BJ (cell line): ENCODE results near the gene TRIP6. TPM values are rescaled to one million over a fixed set of nuclear protein-coding genes. Genes with fewer than 3 reads are reported as not detected.
"Not testable (repeated sequence)": the region's sequence is repeated elsewhere in the genome, so short reads cannot be mapped to it uniquely, and the experiment has no call there.

Experiments
- CTCF ChIA-PET: fragments of 350-600 bp; formaldehyde crosslinking; extraction: SDS; loops from one replicate; lab custom pipeline; 2021; ENCODE audit warnings: antibody characterized with exemption, inconsistent platforms; lab: Yijun Ruan, JAX
- POLR2A ChIA-PET: fragments of 300-600 bp; sonication (Branson Sonifier 250); formaldehyde crosslinking; extraction: SDS; loops from one replicate; lab custom pipeline; 2021; ENCODE audit warnings: antibody characterized with exemption; lab: Charles Lee
- DNase-seq: peaks from one replicate; pipeline ENCODE4 v3.0.0-alpha.2; 2011; ENCODE audit warnings: low read depth
- H3K27me3 ChIP-seq: 2 replicates; pipeline ENCODE4 v1.6.0; 2011; ENCODE audit warnings: low read length; ENCODE audit not compliant: control insufficient read depth, insufficient read depth
- H3K36me3 ChIP-seq: 2 replicates; pipeline ENCODE4 v1.5.1; 2011; ENCODE audit warnings: low read length; ENCODE audit not compliant: control insufficient read depth, insufficient read depth
- H3K4me3 ChIP-seq: 2 replicates; pipeline ENCODE4 v1.5.1; 2011; ENCODE audit warnings: low read depth, mild to moderate bottlenecking, control low read depth, low read length
- polyA plus RNA-seq: library from polyadenylated mRNA; depleted of rRNA; stranded (reverse); fragments of >200 nt; gene quantifications from 2 replicates; pipeline ENCODE4 v1.2.3, GENCODE V29; 2011
- TF ChIP-seq, protein P1 (sequence below): IDR thresholded peaks from 2 replicates; pipeline ENCODE4 v1.5.1; 2011; ENCODE audit warnings: low read depth, mild to moderate bottlenecking, control low read depth, inconsistent platforms, low read length, moderate library complexity; ENCODE audit not compliant: insufficient read depth

TRIP6 gene
- polyA plus RNA-seq, 1 experiment = 105 TPM

DNA sequence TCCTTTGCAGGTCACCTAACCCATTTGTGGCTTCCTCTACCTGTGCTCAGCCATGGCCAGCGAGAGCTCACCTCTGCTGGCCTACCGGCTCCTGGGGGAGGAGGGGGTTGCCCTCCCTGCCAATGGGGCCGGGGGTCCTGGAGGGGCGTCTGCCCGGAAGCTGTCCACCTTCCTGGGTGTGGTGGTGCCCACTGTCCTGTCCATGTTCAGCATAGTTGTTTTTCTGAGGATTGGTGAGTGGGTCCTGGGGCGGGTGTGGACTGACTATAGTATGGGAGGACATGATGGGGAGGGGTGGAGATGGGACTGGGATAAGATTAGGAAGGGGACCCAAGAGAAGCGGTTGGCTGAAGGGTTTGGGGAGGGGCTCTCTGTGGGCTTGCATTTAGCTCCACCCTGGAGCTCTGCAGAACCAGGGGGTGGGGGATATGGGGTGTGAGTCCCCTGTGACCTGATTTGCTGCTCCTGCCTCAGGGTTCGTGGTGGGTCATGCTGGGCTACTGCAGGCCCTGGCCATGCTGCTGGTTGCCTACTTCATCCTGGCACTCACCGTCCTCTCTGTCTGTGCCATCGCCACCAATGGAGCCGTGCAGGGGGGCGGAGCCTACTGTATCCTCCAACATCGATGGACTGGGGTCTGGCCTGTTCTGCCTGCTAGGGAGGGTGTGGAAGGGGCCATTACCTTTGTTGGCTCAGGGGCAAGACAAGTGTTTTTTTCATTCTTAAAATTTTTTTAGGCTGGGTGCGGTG is 12.9 kb upstream of the TRIP6 start:
- Histone ChIP-seq H3K4me3 (no peak overlapping the region), H3K36me3 (peaks cover 4% of the 10 kb centered on the region; the same call in 1 of the 2 replicates), H3K27me3 (no peaks in the 10 kb centered on the region)
- TF ChIP-seq, protein P1, sequence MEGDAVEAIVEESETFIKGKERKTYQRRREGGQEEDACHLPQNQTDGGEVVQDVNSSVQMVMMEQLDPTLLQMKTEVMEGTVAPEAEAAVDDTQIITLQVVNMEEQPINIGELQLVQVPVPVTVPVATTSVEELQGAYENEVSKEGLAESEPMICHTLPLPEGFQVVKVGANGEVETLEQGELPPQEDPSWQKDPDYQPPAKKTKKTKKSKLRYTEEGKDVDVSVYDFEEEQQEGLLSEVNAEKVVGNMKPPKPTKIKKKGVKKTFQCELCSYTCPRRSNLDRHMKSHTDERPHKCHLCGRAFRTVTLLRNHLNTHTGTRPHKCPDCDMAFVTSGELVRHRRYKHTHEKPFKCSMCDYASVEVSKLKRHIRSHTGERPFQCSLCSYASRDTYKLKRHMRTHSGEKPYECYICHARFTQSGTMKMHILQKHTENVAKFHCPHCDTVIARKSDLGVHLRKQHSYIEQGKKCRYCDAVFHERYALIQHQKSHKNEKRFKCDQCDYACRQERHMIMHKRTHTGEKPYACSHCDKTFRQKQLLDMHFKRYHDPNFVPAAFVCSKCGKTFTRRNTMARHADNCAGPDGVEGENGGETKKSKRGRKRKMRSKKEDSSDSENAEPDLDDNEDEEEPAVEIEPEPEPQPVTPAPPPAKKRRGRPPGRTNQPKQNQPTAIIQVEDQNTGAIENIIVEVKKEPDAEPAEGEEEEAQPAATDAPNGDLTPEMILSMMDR = no peak
- CTCF ChIA-PET = interaction anchor here (0.6 to 9.2 kb wide), 5 partner anchors 29 to 149 kb away, joined by 3 to 143 read pairs (median 5); partner anchors contain the start of genes EPO and POP7
- POLR2A ChIA-PET = interaction anchor here (0.7 kb wide), 1 partner anchor 88 kb away, joined by 4 read pairs; no protein-coding TSS in a partner anchor
- DNase-seq = no peak

DNA sequence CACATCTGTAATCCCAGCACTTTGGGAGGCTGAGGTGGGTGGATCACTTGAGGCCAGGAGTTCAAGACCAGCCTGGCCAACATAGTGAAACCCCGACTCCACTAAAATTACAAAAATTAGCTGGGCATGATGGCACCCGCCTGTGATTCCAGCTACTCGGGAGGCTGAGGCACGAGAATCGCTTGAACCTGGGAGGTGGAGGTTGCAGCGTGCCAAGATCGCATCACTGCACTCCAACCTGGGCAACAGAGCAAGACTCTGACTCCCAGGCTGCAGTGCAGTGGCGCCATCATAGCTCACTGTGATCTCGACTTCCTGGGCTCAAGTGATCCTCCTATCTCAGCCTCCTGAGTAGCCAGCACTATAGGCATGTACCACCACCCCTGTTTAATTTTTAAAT is 12.3 kb upstream of the TRIP6 start:
- DNase-seq, H3K27me3 ChIP-seq, H3K4me3 ChIP-seq, POLR2A ChIA-PET, H3K36me3 ChIP-seq: not testable (repeated sequence)
- CTCF ChIA-PET = interaction anchor here (3.5 to 9.2 kb wide), 2 partner anchors 57 to 150 kb away, joined by 16 to 143 read pairs; partner anchors contain the start of gene POP7

DNA sequence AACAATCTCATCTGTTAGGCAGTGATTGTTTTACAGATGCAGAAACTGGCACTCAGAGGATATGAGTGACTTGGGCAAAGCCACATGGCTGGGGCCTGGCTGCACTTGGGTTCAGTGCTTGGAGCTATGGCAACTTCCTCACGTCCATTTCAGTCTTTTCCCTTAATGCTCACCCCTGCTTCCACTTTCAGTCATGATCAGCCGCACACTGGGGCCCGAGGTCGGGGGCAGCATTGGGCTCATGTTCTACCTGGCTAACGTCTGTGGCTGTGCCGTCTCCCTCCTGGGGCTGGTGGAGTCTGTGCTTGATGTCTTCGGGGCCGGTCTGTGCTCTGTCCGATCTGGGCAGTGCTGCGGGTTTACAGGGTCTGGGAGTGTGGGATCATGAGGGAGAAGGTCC is 11.7 kb upstream of the TRIP6 start:
- ChIA-PET CTCF (interaction anchor here (0.9 to 9.2 kb wide), 3 partner anchors 57 to 163 kb away, joined by 3 to 143 read pairs (median 16); partner anchors contain the start of gene POP7), POLR2A (no interaction called here)
- TF ChIP-seq, protein P1 = no peak
- Histone ChIP-seq H3K4me3 (no peak overlapping the region), H3K36me3 (peaks cover 7% of the 10 kb centered on the region; the same call in 1 of the 2 replicates), H3K27me3 (no peaks in the 10 kb centered on the region)
- DNase-seq = no peak

DNA sequence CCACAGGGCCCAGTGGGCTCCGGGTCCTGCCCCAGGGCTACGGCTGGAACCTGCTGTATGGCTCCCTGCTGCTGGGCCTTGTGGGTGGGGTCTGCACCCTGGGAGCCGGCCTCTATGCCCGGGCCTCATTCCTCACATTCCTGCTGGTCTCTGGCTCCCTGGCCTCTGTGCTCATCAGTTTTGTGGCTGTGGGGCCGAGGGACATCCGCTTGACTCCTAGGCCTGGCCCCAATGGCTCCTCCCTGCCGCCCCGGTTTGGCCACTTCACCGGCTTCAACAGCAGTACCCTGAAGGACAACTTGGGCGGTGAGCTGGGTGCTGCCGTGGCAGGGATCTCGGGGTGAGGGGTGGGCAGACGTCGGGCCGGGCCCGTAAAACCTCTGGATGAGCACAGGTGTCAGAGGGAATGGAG is 10.3 kb upstream of the TRIP6 start:
- Histone ChIP-seq H3K4me3 (no peak overlapping the region), H3K36me3 (peaks cover 14% of the 10 kb centered on the region), H3K27me3 (no peaks in the 10 kb centered on the region)
- TF ChIP-seq, protein P1 = no peak
- DNase-seq = no peak
- POLR2A ChIA-PET = no interaction called here
- CTCF ChIA-PET = interaction anchor here (9.2 kb wide), 1 partner anchor 59 kb away, joined by 143 read pairs; no protein-coding TSS in a partner anchor

DNA sequence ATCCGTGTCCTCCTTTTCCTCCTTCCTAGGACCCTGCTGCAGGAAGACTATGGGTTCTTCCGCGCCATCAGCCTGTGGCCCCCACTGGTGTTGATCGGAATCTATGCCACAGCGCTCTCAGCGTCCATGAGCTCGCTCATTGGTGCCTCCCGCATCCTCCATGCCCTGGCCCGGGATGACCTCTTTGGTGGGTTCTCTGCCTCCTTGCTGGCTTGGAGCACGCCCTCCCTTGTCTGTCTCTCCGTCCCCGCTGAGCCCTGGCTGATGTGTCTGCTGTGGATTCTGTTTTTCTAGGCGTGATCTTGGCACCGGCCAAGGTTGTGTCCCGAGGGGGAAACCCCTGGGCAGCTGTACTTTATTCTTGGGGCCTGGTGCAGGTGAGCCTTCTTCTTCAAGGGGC is 7.3 kb upstream of the TRIP6 start:
- TF ChIP-seq, protein P1 = no peak
- CTCF ChIA-PET = no interaction called here
- POLR2A ChIA-PET = no interaction called here
- no peaks in the 10 kb centered on the region for H3K27me3 ChIP-seq
- no peak overlapping the region for H3K4me3 ChIP-seq
- DNase-seq = no peak
- peaks cover 16% of the 10 kb centered on the region for H3K36me3 ChIP-seq
